Kasumi-1 (cell line): ENCODE results near the gene ATP5PD.
A peak's percentile ranks its signal among the peaks of the same experiment; 100 is the strongest.
"Not testable (repeated sequence)": the region's sequence is repeated elsewhere in the genome, so short reads cannot be mapped to it uniquely, and the experiment has no call there.

Experiments used
- DNase-seq, 2 experiments: peaks; one replicate each; lab custom pipeline; 2025; lab: John Stamatoyannopoulos, UW

Gene ATP5PD

DNA sequence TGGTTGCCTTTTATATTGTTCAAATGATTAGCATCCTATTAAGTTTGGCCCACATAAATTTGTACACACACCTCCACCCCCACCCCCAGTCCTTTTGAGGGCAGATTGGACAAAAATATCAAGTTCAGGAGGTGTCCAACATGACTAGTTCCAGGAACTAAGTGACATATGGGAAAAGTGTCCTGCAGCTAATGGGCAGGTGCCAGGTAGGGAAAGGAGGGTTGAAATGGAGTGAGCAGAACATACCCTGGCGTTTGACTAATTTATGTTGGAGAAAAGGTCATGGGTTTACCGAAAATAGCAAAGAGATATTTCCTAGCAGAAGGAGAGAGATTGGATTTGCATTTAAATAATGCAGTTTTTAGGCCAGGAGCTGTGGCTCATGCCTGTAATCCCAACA, 5.2 kb upstream of the ATP5PD start:
- no peak for DNase-seq

GRCh38 chr17:75049706-75050105, 2.9 kb upstream of the ATP5PD start:
- no peak for DNase-seq

DNA sequence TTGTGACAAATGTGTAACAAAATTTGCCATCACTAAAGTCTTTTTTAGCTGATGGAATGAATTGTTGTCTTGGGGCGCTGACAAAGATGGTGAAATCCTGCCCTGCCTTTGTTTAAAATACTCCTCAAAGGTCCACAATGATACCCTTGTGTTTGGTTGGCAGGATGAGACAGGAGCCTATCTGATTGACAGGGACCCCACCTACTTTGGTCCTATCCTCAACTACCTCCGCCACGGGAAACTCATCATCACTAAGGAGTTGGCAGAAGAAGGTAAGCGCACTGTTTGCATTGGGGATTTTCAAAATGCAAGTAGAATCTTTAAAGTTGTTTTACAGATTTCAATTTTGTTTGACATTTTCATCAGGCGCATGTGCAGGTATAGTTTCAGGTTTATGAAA, 2.3 kb upstream of the ATP5PD start:
- no peak for DNase-seq

GRCh38 chr17:75048249-75048878, 1.6 kb upstream of the ATP5PD start:
- no peak for DNase-seq

DNA sequence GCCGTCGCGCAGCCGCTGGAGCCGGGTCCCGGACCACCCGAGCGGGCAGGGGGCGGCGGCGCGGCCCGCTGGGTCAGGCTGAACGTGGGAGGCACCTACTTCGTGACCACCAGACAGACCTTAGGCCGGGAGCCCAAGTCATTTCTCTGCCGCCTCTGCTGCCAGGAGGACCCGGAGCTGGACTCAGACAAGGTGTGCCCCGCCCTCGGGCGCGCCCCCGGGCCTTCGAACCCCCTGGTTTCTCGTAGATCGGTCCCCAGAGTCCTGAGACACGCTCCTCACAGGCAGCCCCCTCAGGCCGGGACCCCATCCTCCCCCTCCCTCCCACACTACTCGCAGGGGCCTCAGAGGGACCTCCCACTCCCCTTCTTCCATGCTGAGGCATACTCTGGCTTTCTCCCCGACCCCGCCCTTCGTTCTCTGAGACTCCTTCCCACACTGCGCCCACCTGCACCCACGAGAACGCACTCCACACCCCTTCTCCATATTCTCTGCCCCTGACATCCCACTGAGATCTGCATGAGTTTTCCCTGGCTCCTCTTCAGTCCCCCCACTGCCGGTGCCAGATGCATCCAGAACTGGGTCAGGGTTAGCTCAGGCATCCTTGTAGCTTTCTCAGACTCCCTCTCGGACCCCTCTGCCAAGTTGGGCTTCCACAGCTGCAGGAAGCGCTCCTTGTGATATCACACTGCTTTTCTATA, 779 bp upstream of the ATP5PD start:
- DNase-seq = peak in 1 of 2 experiments; percentile 36

DNA sequence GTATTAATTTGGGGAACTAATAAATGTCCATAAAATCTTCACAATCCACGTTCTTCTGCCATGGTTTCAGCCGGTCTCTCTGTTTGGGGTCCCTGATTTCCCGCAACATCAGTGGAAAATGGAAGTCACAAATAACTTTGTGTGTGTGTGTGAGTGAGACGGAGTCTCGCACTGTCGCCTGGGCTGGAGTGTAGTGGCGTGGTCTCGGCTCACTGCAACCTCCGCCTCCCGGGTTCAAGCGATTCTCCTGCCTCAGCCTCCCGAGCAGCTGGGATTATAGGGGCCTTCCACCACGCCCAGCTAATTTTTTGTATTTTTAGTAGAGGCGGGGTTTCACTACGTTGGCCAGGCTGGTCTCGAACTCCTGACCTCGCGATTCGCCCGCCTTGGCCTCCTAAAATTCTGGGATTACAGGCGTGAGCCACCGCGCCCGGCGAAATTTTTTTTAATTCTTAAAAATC, 793 bp downstream of the ATP5PD start:
- not testable (repeated sequence) for DNase-seq

DNA sequence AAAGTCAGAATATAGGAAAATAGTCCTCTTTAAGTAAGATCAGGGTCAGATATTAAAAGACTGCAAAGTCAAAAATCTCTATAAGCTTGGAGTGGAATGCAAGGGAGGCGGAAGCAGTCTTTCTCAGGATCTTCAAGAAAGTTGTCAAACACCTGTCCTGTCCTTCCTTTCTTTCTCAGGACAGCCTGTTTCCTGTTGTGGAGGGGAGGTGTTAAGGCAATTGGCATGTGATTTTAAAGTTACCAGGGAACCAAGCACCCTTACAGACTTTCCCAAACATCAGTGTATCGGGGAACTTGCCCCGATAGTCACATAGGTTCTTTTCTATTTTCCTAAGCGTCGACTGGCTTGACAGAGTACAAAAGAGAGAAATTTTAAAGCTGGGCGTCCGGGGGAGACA, 2.1 kb downstream of the ATP5PD start:
- no peak for DNase-seq

GRCh38 chr17:75043789-75044188, 3.0 kb downstream of the ATP5PD start:
- DNase-seq = not testable (repeated sequence)

GRCh38 chr17:75041656-75042280, 5.0 kb downstream of the ATP5PD start:
- no peak for DNase-seq

GRCh38 chr17:75039238-75039637, 7.5 kb downstream of the ATP5PD start:
- peak; percentile 78 to 87 for DNase-seq

- DNase-seq = no peak
Measured at GRCh38 chr17:75036643-75037268, 10.0 kb downstream of the ATP5PD start.

- DNase-seq = peak; percentile 90 to 93
Measured at GRCh38 chr17:75034236-75034908, 12.4 kb downstream of the ATP5PD start.

GRCh38 chr17:75033346-75034235, 13.2 kb downstream of the ATP5PD start:
- peak; percentile 85 to 86 for DNase-seq

DNA sequence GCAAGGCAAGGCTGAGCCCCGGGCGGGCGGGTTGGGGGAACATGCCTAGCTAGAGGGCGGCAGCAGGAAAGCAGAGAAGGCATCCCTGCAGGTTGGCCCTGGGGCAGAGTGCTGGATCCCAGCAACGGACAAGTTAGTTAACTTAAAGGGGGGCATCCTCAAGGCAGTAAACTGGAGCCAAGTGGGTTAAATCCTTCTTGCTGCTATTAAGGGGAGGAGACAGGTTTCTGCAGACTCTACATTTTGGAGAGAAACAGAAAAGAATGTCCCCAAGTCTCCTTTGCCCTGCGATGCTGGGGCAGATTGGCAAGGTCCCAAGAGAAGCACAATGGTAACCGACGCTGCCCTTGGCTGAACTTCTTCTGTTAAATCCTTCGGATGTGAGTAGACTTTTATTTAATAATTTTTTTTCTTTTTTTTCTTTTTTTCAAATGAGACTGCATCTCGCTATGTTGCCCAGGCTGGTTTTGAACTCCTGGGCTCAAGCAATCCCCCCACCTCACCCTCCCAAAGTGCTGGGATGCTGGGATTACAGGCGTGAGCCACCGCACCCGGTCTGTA, 14.0 kb downstream of the ATP5PD start:
- no peak for DNase-seq

DNA sequence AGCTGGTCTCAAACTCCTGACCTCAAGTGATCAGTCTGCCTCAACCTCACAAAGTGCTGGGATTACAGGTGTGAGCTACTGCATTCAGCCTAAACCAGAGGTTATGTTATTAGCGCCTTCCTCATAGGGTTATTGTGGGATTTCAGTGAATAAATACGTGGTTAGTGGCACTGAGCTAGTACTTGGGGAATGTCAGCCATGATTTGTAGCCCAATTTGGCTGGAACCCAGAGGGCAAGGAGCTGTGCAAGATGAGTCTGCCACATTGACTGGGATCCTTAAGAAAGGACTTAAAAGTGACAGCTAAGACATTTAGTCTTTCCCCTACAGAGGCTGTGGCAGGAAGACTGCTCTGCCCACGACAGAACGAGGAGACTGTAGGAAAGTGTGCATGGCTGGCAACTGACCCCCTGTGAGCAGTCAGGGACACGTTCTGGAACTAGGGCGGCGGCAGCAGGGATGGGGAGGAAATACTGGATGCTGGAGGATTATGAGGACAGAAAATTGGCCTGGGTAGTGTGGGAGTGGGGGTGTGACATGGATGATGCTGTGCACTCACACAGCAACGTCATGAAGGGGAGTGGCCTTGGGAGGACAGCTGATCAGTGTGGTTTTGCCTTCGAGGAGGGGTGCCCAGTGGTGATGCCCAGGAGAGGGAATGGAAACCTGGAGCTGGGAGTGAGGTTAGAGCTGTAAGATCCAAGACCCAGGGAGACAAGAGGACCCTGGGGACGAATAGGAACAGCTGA, 14.6 kb downstream of the ATP5PD start:
- DNase-seq = peak; percentile 51 to 80

- DNase-seq = peak in 1 of 2 experiments; percentile 33
Measured at GRCh38 chr17:75030161-75030560, 16.6 kb downstream of the ATP5PD start.

DNA sequence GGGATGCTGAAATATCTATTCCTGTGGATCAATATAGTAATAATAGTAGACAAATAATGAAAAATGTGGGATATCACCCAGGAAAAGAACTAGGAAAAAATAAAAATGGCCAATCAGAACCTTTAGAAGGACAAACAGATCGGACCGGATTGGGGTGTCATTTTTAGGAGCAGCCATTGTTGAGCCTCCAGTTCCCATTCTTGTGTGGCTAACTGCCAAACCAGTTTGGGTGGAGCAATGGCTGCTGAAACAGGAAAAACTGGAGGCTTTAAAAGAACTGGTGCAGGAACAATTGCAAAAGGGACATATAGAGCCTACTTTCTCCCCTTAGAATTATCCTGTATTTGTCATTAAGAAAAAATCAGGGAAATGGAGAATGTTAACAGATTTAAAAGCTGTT, 20.1 kb downstream of the ATP5PD start:
- DNase-seq = peak in 1 of 2 experiments; percentile 20

- DNase-seq = peak; percentile 73 to 79
Measured at GRCh38 chr17:75025398-75025734, 21.4 kb downstream of the ATP5PD start.

DNA sequence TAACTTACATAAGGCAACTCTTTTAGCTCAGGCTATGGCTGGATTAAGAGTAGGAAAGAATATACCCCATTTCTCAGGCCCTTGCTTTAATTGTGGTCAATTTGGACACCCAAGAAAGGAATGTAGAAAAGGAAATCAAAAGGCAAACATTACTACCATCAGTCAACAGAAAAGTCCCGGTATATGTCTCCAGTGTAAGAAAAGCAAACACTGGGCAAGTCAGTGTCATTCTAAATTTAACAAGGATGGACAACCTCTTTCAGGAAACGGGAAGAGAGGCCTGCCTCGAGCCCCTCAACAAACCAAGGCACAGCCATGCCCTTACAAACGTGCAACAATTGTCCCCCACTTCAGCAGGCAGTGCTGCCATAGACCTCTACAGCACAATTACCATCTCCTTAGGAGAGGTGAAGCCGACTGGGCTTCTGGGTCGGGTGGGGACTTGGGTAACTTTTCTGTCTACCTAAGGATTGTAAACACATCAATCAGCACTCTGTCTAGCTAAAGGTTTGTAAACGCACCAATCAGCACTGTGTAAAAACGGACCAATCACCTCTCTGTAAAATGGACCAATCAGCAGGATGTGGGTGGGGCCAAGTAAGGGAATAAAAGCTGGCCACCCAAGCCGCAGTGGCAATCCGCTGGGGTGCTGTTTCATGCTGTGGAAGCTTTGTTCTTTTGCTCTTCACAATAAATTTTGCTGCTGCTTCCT, 21.9 kb downstream of the ATP5PD start:
- DNase-seq = no peak
